Activated CD8-positive, alpha-beta memory T cell treated with anti-CD3 and anti-CD28 coated beads, Interleukin-2, amount 10 ng/mL, durations not matched to agents 7 days and 5 days (primary cell): ENCODE data around the gene SYNDIG1L. TPM values are rescaled to one million over a fixed set of nuclear protein-coding genes. Genes with fewer than 3 reads are reported as not detected.

Source experiments
- ATAC-seq: fragments of 150-1000 bp; cut with Tn5 transposase; one replicate; pipeline ENCODE4 v1.10.0; 2021; ENCODE audit warnings: moderate library complexity
- CTCF ChIA-PET: fragments of 350-600 bp; sonication (Branson Sonifier 250); formaldehyde crosslinking; loops from one replicate; lab custom pipeline; 2021; ENCODE audit warnings: antibody characterized with exemption; lab: Charles Lee
- DNase-seq: peaks from one replicate; pipeline ENCODE4 v3.0.0-alpha.2; 2020
- H3K27ac Mint-ChIP-seq: one replicate; pipeline ENCODE4 v1.8.0; 2021; ENCODE audit warnings: mild to moderate bottlenecking, mixed read lengths
- H3K27me3 Mint-ChIP-seq: one replicate; pipeline ENCODE4 v1.8.0; 2021; ENCODE audit warnings: mixed read lengths
- H3K36me3 Mint-ChIP-seq: one replicate; pipeline ENCODE4 v1.8.0; 2021; ENCODE audit warnings: mild to moderate bottlenecking, mixed read lengths
- H3K4me1 Mint-ChIP-seq: one replicate; pipeline ENCODE4 v1.8.0; 2021; ENCODE audit warnings: mixed read lengths
- H3K4me3 Mint-ChIP-seq: one replicate; pipeline ENCODE4 v1.8.0; 2021; ENCODE audit warnings: mild to moderate bottlenecking, moderate library complexity, mixed read lengths
- H3K9me3 Mint-ChIP-seq: one replicate; pipeline ENCODE4 v1.8.0; 2022; ENCODE audit warnings: low read depth, mixed read lengths
- total RNA-seq, 2 experiments: library from RNA; stranded (reverse); gene quantifications; one replicate each; pipeline ENCODE4 v1.2.3, GENCODE V29; 2021

Gene SYNDIG1L
- total RNA-seq, 2 experiments from 2014 or later = not detected

- no peak overlapping the region for H3K27ac Mint-ChIP-seq
- H3K27me3 Mint-ChIP-seq = no peaks in the 10 kb centered on the region
- CTCF ChIA-PET = no interaction called here
- no peaks in the 10 kb centered on the region for H3K9me3 Mint-ChIP-seq
- DNase-seq (no peak), ATAC-seq (no peak)
- H3K4me1 Mint-ChIP-seq = peaks cover 9% of the 10 kb centered on the region
- H3K36me3 Mint-ChIP-seq = no peaks in the 10 kb centered on the region
- no peak overlapping the region for H3K4me3 Mint-ChIP-seq
Measured at GRCh38 chr14:74407021-74407800, 18.8 kb downstream of the SYNDIG1L start.

GRCh38 chr14:74405663-74406062 is 20.3 kb downstream of the SYNDIG1L start:
- H3K36me3 Mint-ChIP-seq = no peaks in the 10 kb centered on the region
- CTCF ChIA-PET = no interaction called here

GRCh38 chr14:74404435-74404834 is 21.6 kb downstream of the SYNDIG1L start:
- no peaks in the 10 kb centered on the region for H3K36me3 Mint-ChIP-seq
- peaks cover 4% of the 10 kb centered on the region for H3K27me3 Mint-ChIP-seq
- H3K4me1 Mint-ChIP-seq = peaks cover 32% of the 10 kb centered on the region
- ATAC-seq (no peak), DNase-seq (no peak)
- H3K27ac Mint-ChIP-seq = no peak overlapping the region
- H3K9me3 Mint-ChIP-seq = no peaks in the 10 kb centered on the region
- H3K4me3 Mint-ChIP-seq = no peak overlapping the region
- CTCF ChIA-PET = no interaction called here

More at GRCh38 chr14:74405663-74406062, 20.3 kb downstream of the SYNDIG1L start:
- DNase-seq = no peak
- Mint-ChIP-seq H3K4me3 (no peak overlapping the region), H3K27ac (no peak overlapping the region), H3K27me3 (no peaks in the 10 kb centered on the region), H3K4me1 (peaks cover 24% of the 10 kb centered on the region), H3K9me3 (no peaks in the 10 kb centered on the region)
- ATAC-seq = no peak

- Mint-ChIP-seq H3K36me3 (no peaks in the 10 kb centered on the region), H3K4me3 (no peak overlapping the region), H3K27ac (no peak overlapping the region), H3K9me3 (no peaks in the 10 kb centered on the region), H3K4me1 (peaks cover 32% of the 10 kb centered on the region), H3K27me3 (peaks cover 7% of the 10 kb centered on the region)
- no peak for DNase-seq
- ATAC-seq = no peak
- CTCF ChIA-PET = no interaction called here
Measured at GRCh38 chr14:74403619-74404417, 22.2 kb downstream of the SYNDIG1L start.

- H3K27ac Mint-ChIP-seq = peak overlapping the region; percentile 90
- no peaks in the 10 kb centered on the region for H3K9me3 Mint-ChIP-seq
- peaks cover 9% of the 10 kb centered on the region for H3K27me3 Mint-ChIP-seq
- DNase-seq (peak; percentile 46), ATAC-seq (peak; percentile 30)
- peaks cover 32% of the 10 kb centered on the region for H3K4me1 Mint-ChIP-seq
- peak overlapping the region; percentile 67 for H3K4me3 Mint-ChIP-seq
- CTCF ChIA-PET = interaction anchor here (1.6 kb wide), 1 partner anchor 91 kb away, joined by 7 read pairs; the partner anchor contains the start of genes ISCA2 and NPC2
- H3K36me3 Mint-ChIP-seq = no peaks in the 10 kb centered on the region
Measured at GRCh38 chr14:74402401-74403251, 23.4 kb downstream of the SYNDIG1L start.

GRCh38 chr14:74401504-74402241 is 24.3 kb downstream of the SYNDIG1L start:
- H3K36me3 Mint-ChIP-seq = no peaks in the 10 kb centered on the region
- DNase-seq = peak; percentile 90
- H3K4me1 Mint-ChIP-seq = peaks cover 32% of the 10 kb centered on the region
- H3K27ac Mint-ChIP-seq = peak overlapping the region; percentile 90
- ATAC-seq = peak; percentile 97
- H3K27me3 Mint-ChIP-seq = peaks cover 14% of the 10 kb centered on the region
- H3K9me3 Mint-ChIP-seq = no peaks in the 10 kb centered on the region
- CTCF ChIA-PET = interaction anchor here (0.6 to 1.8 kb wide), 3 partner anchors 37 to 91 kb away, joined by 3 to 7 read pairs (median 3); partner anchors contain the start of genes ISCA2 and NPC2
- H3K4me3 Mint-ChIP-seq = peak overlapping the region; percentile 67

GRCh38 chr14:74400919-74401503 is 25.0 kb downstream of the SYNDIG1L start:
- DNase-seq (no peak), ATAC-seq (peak; percentile 11)
- peaks cover 15% of the 10 kb centered on the region for H3K27me3 Mint-ChIP-seq
- peaks cover 32% of the 10 kb centered on the region for H3K4me1 Mint-ChIP-seq
- H3K27ac Mint-ChIP-seq = peak overlapping the region; percentile 90
- CTCF ChIA-PET = interaction anchor here (0.6 to 1.8 kb wide), 3 partner anchors 38 to 92 kb away, joined by 3 to 7 read pairs (median 3); partner anchors contain the start of genes ISCA2 and NPC2
- H3K36me3 Mint-ChIP-seq = no peaks in the 10 kb centered on the region
- H3K4me3 Mint-ChIP-seq = peak overlapping the region; percentile 67
- H3K9me3 Mint-ChIP-seq = no peaks in the 10 kb centered on the region

GRCh38 chr14:74400031-74400685 is 25.9 kb downstream of the SYNDIG1L start:
- no peak for ATAC-seq
- CTCF ChIA-PET = interaction anchor here (1.8 kb wide), 1 partner anchor 76 kb away, joined by 3 read pairs; no protein-coding TSS in a partner anchor
- no peak overlapping the region for H3K27ac Mint-ChIP-seq
- no peaks in the 10 kb centered on the region for H3K36me3 Mint-ChIP-seq
- DNase-seq = no peak
- no peaks in the 10 kb centered on the region for H3K9me3 Mint-ChIP-seq
- peaks cover 15% of the 10 kb centered on the region for H3K27me3 Mint-ChIP-seq
- peaks cover 32% of the 10 kb centered on the region for H3K4me1 Mint-ChIP-seq
- H3K4me3 Mint-ChIP-seq = no peak overlapping the region

GRCh38 chr14:74395094-74395493 is 30.9 kb downstream of the SYNDIG1L start:
- Mint-ChIP-seq H3K27me3 (peaks cover 20% of the 10 kb centered on the region), H3K36me3 (no peaks in the 10 kb centered on the region), H3K4me3 (no peak overlapping the region), H3K4me1 (peaks cover 2% of the 10 kb centered on the region), H3K27ac (no peak overlapping the region), H3K9me3 (no peaks in the 10 kb centered on the region)
- ATAC-seq (no peak), DNase-seq (no peak)
- CTCF ChIA-PET = no interaction called here

- no peak for ATAC-seq
- Mint-ChIP-seq H3K4me3 (no peak overlapping the region), H3K4me1 (no peaks in the 10 kb centered on the region), H3K9me3 (no peaks in the 10 kb centered on the region), H3K27me3 (peaks cover 21% of the 10 kb centered on the region), H3K36me3 (no peaks in the 10 kb centered on the region), H3K27ac (no peak overlapping the region)
- DNase-seq = no peak
- CTCF ChIA-PET = no interaction called here
Measured at GRCh38 chr14:74394549-74394948, 31.5 kb downstream of the SYNDIG1L start.

GRCh38 chr14:74392616-74393570 is 33.1 kb downstream of the SYNDIG1L start:
- H3K27ac Mint-ChIP-seq = no peak overlapping the region
- no peaks in the 10 kb centered on the region for H3K4me1 Mint-ChIP-seq
- no peak for DNase-seq
- H3K9me3 Mint-ChIP-seq = no peaks in the 10 kb centered on the region
- H3K27me3 Mint-ChIP-seq = peaks cover 24% of the 10 kb centered on the region
- no peaks in the 10 kb centered on the region for H3K36me3 Mint-ChIP-seq
- H3K4me3 Mint-ChIP-seq = no peak overlapping the region
- no peak for ATAC-seq
- CTCF ChIA-PET = no interaction called here
